NOMO-1 treated with DMSO at 0.1 percent for 48 hours (cell line): ENCODE data around the gene DCTN2.

Experiments used
- DNase-seq: peaks from one replicate; lab custom pipeline; 2025; ENCODE audit not compliant: unreplicated experiment; lab: John Stamatoyannopoulos, UW

Gene DCTN2

DNA sequence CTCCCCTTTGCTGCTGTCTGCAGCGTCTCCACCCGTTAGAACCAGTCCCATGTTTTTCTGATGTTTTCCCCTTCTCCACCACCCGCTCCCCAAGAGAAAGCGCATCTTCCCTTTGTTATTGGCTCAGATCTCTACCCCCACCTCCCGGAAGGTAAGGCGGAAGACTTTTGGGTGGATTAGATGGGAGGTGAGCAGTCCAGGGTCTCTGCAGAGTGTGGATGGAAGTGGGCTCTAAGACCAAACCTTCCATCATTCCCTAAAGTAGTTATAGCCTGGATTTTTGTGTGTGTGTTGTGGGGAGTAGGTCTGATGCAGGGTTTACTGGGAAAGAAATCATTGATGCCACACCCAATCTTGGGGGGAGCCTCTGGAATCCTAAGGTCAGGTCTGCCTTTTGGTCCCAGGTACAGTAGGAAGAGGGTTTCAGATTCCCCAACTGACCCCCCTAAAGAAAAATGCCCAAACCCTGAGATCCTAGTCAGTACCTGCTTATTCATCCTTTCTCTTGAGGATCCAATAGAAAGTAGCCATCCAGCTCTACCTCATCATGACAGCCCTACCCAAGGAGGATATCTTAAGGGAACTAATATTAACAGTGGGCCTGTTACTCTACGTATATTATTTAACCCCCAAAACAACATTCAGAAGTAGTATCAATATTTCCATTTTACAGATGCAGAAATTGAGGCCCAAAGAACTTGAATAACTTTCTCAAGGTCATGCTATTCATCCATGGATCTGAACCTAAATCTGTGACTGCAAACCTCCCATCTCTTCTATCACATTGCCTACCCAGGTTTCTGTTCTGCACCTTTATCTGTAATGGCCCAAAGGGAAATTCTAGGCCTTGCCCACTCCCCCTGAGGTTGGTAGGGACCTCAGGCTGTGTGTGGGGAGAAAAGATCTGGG lies 3.9 kb upstream of the DCTN2 start:
- no peak for DNase-seq

DNA sequence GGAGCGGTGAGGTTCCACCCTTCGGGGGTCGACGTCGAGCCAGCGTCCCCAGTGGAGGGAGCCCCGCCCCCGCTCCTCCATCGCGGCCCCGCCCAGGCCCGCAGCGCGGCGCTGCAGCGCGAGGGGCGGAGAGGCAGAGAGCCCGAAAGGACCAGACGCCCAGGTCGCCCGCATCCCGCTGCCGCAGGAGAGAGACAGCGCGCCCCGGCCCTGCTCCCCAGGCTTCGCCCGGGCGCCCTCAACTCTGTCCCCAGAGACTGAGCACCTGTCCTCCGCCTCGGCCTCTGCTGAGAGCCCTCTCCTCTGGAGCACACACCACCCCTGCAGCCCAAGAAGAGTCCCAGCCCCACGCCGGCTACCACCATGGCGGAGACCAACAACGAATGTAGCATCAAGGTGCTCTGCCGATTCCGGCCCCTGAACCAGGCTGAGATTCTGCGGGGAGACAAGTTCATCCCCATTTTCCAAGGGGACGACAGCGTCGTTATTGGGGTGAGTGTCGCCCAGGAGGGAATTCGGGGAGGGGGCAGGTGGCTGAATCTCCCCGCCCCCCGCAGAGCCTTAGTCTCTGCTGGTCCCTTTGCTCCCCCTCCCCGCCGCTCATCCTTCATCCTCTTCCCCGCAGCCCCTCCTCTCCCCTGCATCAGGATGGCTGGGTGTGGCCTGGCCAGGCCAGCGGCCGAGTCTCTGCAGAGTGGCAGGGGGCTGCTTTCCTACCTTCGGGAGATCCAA lies 3.1 kb upstream of the DCTN2 start, which contains the start of gene KIF5A:
Gene KIF5A (plus strand): TSS at position 136 of the 732 bp plus-strand sequence. CDS start 228 bp downstream, at position 364.
- DNase-seq: no peak

DNA sequence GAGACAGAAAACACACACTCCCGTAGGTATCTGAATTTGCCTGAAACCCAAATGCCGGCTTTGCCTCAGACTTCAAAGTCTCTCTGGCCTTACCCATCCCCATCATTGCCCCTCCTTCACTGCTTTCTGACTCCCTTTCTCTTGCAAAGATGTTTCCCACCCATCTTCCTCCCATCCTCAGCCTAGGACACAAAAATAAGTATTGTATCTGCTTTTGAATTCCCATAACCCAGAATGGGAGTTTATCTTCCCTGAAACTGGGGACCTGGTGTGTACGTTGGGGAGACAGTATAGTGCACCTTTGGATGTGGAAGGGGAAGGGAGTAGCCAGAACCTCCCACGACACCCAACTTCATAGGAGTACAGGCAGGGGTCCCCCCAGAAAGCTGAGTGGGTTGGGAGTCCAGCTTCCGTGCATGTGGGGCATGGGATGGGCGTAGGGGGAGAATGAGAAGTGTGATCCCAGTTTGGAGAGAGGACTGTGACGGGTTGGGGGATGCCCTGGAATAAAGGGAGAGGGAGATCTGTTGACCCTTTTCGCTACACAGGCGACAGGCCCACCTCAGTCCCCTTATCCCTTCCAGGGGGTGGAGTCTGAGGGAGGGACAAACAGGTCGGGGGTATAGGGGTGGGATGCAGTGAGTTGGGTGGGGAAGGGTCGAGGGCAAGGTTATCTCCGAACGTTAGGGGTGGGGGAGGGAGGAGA lies 2.4 kb upstream of the DCTN2 start:
- DNase-seq: no peak

DNA sequence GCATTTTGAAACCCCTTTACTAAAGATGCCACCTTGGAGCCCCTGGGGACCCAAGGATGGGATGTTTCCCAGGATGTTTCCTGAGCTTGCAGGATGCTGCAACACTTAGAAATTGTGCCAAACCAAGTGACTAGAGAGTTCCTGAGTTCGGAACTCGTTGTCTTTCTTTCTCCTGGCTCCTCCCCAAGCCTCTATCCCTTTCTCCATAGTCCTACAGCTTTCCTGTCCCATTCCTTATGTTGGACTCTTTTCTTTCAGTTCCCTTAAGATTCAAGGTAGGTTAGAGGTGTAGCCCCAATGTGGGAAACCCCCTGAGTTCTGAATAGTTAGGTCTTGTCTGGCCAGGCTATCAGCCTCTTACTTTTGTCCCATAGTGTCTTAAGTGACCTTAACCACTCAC lies 1.5 kb upstream of the DCTN2 start:
- DNase-seq: no peak

DNA sequence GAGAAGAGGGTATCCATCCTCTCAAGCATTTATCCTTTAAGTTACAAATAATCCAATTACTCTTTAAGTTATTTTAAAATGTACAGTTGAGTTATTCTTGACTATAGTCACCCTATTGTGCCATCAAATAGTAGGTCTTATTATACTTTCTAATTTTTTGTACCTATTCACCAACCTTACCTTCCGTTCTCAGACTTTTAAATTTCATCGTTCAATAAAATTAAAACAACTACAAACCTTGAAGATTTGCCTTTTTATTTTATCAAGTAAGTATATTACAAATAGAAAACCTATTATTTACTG lies 972 bp upstream of the DCTN2 start:
- no peak for DNase-seq

DNA sequence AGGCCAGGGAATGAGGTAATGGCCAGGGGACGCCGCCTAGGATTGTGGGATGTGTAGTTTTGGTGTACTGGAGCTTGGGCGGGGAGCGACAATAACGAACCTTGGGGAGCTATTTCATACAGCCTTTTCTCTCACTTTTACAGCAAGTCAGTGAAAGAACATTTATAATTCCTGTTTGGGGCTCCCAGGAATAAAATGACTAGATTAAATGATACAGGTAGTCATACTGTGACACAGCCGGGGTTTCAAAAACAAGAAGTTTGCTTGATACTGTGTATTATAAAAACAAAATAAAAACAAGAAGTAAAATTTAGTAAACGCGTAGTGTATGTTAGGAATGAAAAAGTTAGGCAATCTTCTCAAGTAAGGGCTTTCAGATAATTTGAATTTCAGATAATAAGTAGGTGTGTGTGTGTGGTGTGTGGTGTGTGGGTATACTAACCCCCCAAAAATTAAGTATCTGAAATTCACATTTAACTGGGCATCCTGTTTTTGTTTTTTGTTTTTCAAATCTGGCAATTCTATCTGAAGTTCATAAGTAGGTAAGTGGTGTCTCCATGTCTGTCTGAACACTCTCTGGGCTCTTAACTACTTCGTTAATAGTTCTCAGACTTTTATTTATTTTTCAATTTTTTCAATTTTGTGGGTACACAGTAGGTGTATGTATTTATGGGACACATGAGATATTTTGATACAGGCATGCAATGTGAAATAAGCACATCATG lies 458 bp upstream of the DCTN2 start:
- no peak for DNase-seq

DNA sequence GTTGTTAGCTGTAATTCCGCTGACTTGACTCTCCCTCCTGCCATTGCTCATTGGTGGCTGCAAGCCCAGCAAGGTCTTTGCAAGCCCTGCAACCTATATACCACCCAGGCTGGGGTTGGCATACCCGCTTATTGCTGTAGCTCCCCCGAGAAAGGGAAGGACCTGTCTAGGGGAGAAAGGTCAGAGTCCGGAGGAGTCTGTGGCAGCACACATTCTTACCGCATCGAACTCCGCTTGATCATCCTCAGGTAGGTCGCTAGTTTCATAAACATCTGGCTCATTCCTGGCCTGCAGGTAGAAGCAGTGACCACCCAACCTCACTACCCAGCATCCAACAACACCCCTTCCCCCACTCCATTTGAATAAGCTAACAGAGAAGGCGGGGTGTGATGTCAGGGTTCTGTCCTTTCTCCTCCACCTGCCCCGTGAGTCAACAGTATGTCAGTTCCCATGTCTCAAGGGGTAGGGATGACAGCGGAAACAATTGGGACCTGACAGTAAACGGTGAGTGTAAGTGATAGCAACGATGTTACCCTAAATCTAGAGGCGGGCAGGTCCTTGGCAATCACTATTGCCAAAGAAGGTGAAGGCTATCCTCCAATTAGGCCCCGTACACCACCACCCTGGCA lies 1.1 kb downstream of the DCTN2 start:
- DNase-seq: no peak

DNA sequence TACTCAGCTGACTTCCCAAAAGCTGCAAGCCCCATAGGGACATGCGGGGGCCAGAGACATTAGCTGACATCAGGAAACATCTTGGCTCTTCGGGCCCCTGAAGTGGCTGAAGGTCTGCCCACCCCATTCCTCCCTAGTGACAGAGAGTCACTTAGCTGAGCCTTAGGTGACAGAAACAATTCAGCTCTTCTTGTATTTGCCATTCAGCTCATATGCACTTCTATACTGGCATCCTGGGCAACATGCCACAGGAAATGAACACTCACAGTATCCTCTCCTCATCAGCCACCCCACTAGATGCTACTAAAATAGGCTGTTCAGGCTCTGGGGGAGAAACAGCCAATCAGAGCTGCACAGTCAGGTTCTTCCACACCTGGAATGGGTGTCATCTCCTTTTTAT lies 3.4 kb downstream of the DCTN2 start:
- DNase-seq: no peak

DNA sequence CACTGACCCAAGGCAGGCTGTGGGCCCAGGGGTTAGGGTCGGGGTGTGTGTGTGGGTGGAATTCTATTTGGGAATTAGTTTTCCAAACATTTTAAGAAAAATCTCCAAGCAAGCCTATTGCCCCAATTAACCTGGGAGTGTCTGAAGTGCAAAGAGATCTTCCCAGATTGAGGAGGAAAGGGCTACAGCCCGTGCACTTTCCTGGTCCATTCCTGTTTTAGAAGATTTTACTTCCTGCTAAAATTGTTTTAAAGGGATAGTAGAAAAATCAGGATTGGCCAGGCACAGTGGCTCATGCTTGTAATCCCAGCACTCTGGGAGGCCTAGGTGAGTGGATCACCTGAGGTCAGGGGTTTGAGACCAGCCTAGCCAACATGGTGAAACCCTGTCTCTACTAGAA lies 5.3 kb downstream of the DCTN2 start:
- DNase-seq: no peak

DNA sequence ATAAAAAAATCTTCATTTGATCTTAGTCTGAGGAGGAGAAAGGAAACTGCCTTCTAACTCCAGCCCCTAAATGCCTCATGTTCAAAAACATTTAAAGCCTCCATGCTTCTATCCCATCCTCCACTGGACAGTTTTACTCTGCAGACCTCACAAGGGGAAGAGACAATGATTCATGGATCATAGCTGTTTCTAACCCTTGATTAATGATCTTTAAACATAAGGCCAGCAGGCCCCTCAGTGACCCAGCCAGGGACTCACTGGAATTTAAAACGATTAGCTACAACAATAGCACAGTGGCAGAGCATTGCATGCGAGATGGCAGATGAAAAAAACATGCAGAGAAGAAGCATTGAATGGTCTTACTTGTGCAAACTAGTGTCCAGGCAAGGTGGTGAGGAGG lies 6.0 kb downstream of the DCTN2 start:
- peak; percentile 15 for DNase-seq

DNA sequence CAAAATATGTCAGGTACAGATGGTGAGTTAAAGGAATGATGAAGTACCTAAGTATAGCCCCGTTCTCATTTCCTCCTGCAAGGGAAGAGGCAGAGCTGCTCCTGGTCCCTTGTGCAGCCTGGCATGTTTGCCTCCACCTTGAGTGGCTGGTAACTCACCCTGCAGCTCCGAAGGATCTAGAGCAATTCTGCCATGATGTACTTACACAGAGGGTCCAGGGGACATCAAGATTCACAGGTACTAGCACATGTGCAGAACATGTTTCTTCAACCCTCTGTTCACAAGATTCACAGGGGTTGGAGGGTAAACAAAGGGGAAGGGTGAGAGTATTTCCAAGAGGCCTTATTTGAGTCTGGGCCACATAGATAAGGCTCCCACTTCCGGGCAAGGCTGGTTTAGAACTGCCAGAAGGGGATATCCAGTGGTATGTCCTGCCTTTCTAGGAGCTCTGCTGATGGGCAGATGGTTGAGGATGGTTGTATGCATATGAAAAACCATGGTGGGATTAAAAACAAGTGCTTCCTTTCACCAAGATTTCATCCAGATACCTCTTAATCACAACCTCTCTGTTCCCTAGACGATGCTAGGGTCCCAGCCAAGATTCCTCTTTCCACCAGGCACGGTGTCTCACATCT lies 7.7 kb downstream of the DCTN2 start:
- no peak for DNase-seq

DNA sequence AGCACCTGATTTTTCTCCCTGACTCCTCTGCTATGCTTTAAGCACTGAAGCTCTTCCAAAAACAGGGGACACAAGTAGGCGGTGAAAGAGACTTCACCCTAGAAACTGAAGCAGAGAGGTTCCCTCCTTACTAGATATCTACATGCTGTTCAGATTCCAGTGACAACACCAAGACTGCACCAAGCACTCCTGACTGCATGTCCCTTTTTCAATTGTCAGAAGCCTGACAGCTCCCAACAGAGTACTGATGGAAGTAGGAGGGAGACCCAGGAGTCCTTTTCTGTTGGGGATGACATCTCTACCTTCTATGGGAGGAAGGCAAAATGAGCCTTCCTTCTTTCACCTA lies 10.4 kb downstream of the DCTN2 start:
- no peak for DNase-seq

DNA sequence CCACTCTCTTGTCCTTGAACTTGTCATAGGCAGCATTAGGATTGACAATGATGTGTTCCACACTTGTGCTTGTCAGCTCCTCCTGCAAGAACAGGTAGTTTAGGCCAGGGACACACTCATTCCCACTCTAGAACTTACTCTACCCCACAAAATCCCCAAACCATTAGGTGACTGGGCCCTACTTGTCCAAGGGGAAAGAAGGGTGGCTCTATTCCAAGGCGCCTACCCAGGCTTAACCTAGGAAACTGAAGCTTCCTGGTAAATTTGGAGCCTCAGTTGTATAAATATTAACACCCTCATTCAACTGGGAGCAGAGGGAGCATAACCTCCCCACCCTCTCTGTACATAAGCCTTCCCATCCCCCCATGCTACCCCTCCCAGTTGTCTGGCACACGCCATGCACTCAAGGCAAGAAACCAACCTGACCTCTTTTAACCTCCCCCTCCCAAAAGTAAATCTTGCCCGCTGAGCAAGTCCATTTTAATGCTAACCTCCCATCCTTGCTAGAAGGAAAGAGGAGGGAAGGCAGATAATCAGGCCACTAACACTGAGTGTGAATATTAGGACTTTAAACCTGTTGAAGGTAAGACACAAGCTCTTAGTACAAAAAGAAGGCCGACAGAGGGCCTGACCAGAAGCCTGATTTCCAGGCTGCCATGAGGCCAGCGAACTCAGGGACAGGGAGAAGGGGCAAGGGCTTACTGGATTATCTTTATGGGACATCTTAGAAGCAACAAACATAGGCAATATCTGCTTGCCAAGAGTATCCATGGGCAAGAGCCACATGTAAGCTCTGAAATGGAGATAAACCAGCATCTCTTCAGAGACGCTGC lies 11.0 kb downstream of the DCTN2 start:
- DNase-seq: no peak

DNA sequence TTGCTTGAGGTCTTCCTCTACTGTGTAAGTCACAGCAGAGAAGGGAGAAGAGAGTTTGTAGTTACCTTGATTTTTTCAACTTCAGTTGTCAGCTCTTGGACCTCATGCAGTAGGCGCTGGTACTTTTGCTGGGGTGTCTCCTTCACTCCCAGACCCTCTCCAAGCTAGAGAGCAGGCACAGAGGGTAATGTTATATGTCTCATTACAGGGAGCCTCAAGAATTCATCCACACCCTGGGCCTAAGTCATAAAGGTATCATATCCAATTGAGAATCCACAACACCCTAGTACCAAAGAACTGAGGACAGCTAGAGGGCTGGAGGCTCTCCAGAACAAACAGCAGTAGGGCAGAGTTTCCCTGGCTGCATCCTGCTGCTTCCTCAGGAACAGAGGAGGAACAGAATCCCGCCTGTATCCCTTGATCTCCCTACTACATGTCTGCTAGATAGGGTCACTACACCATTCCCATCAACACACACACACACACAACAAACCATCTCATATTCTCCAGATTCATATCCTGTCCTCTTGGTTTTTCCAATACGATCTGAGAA lies 11.9 kb downstream of the DCTN2 start:
- DNase-seq: no peak

DNA sequence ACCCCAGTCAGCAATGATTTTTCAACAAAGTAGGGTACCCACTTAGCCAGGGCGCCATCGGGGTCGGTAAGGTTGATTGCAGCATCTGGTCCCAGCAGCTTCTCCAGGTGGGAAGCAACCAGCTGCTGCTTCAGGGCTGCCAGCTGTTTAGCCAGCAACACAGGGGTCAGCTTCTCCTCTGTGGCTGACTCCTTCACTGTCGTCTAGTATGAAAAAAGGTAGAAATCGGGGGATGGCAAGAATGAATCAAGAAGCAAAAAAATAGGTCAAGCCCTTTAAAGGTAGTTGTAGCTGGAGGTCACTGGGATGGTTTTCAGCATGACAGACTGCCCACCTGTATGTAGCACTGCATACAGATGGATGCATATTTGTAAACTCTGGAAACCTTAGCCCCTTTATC lies 12.7 kb downstream of the DCTN2 start:
- no peak for DNase-seq

DNA sequence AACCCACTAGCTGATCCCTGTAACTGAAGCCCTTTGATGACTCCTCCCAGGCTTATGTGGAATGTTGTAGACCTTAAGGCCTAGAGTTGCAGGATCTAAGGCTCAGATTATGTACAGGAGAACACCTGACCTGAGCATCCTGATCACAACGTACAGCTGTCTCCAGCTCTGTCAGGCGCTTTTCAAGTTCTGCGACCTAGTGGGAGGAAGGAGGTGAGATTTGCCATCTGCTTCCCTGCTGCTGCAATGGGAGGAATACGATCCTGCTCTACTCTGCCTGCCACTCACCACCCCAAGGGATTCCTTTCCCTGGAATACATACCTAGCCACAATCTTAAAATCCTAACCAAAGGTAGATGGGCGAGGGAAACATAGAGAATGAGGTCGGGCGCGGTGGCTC lies 13.9 kb downstream of the DCTN2 start:
- DNase-seq: no peak

DNA sequence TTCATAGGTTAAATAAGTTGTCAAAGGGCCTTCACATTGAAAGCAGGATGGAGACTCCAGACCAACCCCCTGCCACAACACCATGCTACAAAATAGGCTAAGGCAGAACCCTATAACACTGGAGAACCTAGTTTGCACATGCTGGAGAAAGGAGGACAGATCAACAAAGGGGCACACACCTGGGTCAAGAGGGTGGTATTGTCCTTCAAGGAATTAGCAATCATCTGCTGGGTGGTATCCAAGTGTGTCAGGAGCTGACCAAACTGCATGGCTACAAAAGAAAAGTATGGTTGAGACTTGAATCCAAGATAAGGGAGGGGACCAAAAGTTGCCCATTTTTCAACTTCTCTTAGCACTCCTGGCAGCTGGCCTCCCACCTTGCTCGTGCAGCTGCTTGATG lies 15.2 kb downstream of the DCTN2 start:
- DNase-seq: no peak

DNA sequence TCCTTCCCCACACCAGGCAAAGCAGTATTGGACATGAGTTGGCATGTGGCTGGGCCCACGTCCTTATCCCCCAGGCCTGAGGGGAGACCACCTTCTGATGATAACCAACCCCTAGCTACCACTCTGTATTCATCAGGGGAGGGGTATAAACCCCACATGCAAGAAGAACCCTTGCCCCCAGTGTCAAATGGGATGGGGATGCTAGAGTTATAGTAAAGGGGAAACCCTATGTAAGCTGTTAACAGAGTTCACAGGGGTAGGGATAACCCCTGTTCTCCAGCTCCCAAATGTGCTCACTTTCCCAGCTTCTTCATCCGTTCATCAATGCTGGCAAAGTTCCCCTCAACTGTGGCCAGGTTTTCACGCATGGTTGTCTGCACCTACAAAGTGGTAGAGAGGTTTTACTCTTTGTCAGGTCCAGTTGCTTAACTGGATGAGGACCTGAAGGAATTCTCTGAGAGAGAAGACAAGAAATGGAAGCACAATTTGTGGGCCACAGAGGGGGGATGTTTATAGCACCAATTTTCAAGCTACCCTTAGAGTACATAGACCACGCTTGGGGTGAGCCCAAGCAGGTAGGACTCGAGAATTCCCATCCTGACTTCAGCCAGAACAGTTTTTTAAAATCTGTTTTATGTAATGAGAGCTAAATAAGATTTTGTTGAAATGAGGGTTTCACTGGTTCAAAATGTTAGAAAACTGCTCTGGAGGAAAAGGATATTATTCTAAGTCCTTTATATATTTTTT lies 16.4 kb downstream of the DCTN2 start:
- no peak for DNase-seq

DNA sequence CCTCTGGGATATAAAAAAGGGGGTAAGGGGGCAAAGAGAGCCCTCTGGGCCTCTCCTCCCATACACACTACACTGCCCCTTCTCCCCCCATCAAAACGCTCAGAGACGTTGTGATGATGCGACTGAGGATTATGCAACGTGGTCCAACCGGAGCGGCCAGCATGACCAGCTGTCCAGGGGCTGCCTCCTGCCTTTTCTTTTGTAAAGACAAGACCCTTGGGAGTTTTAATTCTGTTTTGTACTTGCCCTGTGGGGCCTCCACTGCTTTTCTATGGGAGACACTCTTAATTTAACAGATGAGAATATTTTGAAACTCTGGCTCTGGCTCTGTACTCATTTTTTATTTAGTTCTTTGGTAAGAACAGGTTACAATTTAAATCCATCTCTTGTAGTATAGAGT lies 17.2 kb downstream of the DCTN2 start:
- DNase-seq: no peak
